ENCODE measurements around the gene ZPR1.

GRCh38 chr11:116733969-116734508 is 53.8 kb downstream of the ZPR1 start:
- TF ChIP-seq POLR2AphosphoS5 (IDR thresholded peaks at IDR 0.05) = no peak
- TF ChIP-seq CTCF (IDR thresholded peaks at IDR 0.05) = no peak
